Fibroblast of peridontal ligament (primary cell): ENCODE measurements around the gene IPO4.
"Not testable (repeated sequence)": the region's sequence is repeated elsewhere in the genome, so short reads cannot be mapped to it uniquely, and the experiment has no call there.

ENCODE experiments used
- DNase-seq: peaks from one replicate; pipeline ENCODE4 v3.0.0-alpha.2; 2010; ENCODE audit errors: extremely low read depth

IPO4 gene, protein sequence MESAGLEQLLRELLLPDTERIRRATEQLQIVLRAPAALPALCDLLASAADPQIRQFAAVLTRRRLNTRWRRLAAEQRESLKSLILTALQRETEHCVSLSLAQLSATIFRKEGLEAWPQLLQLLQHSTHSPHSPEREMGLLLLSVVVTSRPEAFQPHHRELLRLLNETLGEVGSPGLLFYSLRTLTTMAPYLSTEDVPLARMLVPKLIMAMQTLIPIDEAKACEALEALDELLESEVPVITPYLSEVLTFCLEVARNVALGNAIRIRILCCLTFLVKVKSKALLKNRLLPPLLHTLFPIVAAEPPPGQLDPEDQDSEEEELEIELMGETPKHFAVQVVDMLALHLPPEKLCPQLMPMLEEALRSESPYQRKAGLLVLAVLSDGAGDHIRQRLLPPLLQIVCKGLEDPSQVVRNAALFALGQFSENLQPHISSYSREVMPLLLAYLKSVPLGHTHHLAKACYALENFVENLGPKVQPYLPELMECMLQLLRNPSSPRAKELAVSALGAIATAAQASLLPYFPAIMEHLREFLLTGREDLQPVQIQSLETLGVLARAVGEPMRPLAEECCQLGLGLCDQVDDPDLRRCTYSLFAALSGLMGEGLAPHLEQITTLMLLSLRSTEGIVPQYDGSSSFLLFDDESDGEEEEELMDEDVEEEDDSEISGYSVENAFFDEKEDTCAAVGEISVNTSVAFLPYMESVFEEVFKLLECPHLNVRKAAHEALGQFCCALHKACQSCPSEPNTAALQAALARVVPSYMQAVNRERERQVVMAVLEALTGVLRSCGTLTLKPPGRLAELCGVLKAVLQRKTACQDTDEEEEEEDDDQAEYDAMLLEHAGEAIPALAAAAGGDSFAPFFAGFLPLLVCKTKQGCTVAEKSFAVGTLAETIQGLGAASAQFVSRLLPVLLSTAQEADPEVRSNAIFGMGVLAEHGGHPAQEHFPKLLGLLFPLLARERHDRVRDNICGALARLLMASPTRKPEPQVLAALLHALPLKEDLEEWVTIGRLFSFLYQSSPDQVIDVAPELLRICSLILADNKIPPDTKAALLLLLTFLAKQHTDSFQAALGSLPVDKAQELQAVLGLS

DNA sequence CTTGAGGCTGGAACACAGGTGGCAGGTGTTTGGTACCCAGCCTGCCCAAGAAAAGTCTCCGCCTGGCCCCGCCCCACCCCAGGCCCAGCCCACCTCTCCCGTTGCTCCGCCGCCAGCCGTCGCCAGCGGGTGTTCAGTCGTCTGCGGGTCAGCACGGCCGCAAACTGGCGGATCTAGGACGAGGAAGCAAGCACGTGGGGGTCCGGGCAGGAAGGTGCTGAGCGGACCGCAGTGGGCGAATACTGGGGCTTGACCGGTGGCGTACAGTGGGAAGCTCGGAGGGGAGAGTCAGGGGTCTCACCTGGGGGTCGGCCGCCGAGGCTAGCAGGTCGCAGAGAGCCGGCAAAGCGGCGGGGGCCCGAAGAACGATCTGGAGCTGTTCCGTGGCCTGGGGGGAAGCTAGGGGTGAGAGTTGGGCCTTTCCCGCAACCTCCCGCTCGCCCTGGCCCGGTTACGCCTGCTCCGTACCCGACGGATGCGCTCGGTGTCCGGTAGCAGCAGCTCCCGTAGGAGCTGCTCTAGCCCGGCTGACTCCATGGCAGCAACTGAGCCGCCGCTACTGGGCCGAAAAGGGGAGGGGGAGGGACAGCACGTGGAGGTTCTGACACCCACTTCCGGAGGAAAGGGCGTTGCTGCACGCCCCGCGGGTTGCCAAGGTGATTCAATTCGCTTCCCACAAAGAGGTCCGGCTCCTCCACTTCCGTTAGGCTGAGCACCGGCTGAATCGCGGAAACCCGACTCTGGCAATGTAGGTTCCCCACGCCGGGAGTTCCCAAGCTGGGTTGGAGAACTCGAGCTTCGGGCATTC is at the start of gene IPO4:
Gene IPO4 (minus strand): TSS at position 566 of the 808 bp plus-strand sequence. CDS start 29 bp downstream, at position 537.
- peak; percentile 97 for DNase-seq

DNA sequence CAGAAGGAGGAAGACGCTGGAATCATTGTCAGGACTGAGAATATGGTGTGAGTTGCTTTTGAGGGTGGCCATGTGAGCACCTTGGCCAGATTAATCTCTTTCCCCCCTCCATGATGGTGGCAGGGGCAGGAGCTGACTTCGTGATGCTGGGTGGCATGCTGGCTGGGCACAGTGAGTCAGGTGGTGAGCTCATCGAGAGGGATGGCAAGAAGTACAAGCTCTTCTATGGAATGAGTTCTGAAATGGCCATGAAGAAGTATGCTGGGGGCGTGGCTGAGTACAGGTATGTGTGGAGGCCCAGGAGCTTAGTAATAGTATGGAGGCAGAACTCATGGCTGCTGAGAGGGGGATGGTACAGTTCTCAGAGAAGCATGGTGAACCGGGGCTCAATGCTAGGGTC is 49.5 kb upstream of the IPO4 start:
- no peak for DNase-seq

DNA sequence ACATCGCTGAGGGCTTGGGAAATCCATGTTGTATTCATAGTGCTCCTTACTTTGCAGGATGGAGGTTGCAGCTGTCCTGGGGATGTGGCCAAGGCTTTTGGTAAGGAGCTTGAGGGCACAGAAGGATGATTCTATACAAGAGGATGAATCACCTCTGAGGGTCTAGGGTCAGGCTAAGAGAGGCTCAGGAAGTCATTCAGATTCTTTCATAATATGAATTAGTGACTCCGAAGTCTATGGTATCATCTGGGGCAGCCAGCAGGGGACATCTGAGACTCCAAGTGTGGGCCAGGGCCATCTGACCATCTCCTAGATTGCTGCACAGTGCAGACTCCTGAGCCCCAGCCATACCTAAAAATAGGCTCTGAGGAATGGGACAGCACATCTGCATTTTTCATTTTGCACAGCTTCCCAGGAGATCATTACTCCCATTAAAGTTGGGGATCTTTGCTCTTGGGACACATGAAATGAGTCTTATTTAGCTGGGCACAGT is 48.9 kb upstream of the IPO4 start:
- no peak for DNase-seq

DNA sequence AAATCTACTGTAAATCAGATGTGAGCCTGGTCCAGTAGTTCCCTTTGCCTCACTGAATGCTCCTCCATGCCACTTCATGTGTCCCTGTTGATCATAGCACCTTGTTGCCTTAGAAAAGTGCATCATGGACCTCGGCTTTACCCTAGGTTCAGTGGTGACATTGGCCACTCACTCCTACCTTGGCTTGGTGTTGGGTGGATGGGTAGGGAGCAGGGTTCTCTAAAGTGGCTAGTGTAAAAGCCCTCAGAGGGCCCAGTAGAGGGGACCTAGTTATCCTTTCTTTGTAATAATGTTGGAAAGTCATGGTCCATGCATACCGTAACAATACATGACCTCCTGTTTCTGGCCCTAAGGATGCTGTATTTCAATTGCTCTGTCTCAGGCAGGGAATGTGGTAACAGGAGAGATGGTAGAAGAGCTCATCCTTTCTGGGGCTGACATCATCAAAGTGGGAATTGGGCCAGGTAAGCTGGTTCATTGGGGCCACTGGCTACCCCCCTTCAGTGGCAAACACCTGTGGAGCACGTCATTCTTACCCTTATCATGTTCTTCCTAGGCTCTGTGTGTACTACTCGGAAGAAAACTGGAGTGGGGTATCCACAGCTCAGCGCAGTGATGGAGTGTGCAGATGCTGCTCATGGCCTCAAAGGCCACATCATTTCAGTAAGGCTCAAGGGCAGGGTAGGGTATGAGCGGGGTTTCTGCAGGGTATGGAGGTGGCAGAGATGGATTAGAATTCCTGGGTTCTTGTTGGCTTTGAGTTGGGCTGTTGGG is 48.3 kb upstream of the IPO4 start:
- no peak for DNase-seq

DNA sequence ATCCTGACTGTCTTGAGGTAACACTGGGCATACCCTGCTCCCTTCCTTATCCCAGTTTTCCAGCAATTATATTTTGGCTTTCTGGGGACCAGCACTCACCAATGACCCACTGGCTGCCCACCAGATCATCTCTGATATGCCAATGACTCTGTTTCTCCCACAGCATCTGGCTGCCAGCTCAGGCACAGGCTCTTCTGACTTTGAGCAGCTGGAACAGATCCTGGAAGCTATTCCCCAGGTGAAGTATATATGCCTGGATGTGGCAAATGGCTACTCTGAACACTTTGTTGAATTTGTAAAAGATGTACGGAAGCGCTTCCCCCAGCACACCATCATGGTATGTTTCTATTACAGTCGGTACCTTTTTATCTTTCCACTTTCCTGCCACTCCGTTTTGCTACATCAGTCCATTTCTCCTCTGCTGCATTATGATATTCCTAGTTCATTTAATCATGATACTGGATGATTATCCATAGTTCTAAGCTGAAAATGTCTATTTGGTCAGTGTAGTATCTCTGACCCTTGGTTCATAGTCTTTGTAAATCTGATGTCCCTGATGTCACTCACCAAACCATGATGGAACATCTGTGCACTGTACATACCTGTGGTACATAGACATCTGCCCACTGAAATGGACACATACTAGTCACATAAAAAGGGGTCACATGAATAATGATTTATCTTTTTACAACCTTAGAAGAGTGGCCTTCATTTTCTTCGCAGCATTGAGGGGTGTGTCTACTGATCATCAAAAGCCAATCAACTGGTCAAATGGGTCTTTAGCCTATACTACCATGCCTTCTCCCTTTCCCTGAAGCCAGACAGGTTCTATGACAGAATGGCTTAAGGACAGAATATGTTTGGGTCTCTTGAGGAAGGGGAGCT is 47.4 kb upstream of the IPO4 start:
- DNase-seq: no peak

DNA sequence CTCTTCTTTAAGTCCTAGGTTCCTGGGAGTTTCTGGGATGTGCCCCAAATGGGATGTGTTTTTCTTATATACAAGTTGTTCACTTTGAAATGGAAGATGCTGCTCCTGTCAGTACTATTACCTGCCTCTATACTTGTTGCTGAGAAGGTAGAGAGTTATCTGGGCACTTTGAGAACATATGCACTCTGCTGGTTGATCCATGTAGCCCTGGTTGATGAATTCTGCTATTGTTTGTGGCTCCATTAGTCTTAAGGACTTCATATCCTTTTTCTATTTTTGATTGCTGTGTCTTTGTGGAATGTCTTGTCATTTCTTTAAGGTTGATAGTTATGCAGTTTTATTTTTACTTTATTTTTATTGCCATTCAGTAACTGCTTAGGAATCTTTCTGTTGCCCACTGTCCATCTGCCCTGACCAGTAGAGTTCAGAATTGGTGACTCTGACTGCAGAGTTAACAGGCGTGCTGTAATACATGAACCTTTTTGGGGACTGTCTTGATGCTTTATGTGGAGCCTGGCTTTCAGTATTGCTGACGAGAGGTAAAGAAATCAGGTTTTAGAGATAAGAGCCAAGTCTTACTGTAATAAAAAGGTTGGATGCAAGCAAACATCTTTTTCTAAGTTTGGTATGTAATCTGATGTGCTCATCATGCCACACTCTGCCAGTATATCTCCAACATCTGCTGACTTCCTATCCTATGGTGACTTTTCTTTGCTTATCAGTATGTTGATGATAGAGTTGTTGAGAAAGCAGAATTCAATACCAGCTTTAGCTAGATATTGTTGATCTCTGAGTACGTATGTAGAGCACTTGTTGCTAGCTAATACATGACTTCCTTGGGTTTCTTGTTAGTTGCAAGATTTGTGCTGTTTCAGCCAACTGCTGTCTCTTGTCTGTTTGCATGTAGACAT is 45.7 kb upstream of the IPO4 start:
- DNase-seq: no peak

DNA sequence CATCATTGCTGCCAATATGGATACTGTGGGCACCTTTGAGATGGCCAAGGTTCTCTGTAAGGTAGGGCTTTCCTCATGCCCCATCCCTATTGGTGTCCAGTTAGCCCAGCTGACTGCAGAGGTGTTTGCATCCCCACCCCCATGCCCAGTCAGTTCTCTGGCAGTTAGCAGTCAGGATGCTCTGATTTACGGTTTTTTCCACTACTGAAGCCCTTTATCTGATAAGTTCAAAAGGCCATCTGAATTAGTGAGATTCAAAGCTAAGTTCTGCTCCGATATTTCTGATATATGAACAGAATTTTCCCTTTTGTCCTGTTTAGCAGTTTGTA is 44.9 kb upstream of the IPO4 start:
- no peak for DNase-seq

DNA sequence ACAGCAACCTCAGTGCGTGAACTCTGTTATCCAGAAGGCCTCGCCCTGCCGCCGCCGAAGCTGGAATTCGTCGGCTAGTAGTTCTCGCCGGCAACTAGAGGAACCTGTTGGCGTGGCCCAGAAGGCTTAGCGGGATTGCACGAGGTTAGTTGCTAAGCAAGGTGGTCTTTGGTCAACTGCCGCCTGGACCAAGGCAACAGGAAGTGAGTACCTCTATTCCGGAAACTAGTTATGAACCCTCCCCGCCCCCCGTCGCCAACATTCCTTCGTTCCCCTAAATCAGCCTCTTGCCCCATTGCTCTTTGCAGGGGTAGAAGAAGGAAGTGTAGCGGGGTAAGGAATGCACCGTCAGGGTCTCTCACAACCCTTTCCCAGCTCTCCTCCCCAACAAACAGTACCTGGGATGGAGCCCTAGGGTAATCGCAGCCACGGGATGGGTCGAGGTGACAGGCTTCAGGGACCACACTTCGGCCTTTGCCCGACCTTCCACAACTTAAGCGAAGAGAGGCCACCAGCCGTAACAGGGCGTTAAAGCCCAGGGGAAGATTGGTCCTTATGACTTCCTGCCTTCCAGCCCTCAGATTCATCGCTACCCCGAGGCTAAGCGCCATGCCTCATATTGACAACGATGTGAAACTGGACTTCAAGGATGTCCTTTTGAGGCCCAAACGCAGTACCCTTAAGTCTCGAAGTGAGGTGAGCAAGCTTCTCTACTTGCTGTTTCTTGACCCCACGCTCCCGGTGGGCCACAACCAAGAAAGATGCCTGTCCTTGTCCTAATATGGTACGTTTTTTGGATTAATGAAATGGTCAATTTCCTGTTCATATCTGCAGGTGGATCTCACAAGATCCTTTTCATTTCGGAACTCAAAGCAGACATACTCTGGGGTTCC is 44.3 kb upstream of the IPO4 start, which contains the start of gene GMPR2:
Gene GMPR2 (plus strand): TSS at position 285 of the 893 bp plus-strand sequence. CDS start 325 bp downstream, at position 610.
- DNase-seq: no peak

DNA sequence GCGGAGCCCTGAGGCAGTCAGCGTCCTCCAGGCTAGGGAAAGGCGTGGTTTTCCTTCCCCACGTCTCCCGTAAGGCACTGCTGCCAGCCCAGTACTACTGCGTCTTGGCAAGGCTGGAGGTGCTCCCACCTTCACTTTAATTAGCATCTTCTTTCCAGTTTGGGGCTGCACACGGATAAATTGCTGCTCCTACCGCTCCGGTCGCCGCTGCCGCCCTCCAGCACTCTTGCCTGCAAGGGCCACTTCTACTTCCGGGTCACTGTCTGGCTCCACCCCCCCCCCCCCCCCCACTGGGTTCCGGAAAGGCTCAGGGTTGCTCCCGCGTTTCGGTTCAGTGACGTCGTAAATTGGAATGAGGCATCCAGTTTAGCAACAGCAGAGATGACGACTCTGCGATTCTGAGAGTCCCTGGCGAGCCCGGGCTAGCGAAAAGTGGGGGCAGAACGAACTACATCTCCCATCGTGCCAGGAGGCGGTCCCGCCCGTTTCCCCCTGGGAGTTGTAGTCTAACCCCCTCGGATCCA is 43.6 kb upstream of the IPO4 start, which contains the start of gene NEDD8:
Gene NEDD8 (minus strand): TSS at position 247 of the 524 bp plus-strand sequence. CDS start 100 bp downstream, at position 147.
- peak; percentile 97 for DNase-seq

DNA sequence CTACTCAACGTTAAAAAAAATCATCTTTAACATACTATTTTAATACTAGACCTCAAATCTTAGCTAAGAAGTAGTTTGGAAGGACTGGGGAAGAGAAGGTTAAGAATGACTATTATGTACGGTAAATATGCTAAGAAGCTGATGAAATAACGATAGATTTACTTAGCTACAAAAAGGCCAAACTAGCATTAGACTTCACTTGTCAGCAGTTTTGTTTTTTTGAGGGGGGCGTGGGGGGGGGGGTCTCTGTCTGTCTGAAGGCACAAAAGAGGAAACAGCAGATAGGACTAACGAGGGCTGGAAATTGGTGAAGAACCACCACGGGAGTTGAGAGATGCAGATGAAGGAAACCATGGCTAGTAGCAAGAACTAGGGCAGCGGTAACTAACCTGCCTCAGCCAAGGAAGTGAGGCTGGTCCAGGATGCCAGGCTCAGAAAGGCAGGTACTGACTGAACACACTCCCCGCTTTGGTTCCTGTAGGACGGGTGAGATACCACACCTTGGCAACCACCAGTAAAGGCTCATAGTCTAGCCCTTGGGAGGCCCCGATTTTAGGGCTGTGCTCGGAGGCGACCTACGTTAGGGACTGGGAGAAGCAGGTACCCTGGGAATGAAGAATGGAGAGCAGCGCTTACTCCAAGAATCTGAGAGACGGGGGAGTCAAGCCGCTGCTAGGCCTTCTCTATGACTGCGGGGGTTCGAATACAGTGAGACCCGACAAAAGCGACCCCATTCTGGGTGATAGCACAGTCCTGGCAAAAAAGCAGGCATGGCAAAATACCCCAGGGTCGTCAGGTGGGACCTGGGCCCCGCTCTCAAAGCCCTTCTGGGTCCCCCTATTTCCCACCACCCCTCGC is 42.9 kb upstream of the IPO4 start:
- no peak for DNase-seq

DNA sequence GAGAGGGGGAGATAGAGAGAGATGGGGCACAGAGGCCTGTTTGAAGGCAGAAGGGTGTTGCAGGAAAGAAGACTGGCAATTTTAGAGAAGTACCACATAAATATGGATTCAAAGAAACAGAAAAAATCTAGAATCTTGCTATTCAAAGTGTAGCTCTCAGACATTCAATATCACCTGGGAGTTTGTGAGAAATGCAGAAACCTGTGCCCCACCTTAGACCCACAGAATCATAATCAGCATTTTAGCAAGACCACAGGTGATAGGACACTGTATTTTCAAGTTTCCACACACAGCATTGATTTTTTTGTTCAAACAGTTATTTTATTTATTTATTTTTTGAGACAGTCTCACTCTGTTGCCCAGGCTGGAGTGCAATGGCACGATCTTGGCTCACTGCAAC is 40.3 kb upstream of the IPO4 start:
- DNase-seq: no peak

DNA sequence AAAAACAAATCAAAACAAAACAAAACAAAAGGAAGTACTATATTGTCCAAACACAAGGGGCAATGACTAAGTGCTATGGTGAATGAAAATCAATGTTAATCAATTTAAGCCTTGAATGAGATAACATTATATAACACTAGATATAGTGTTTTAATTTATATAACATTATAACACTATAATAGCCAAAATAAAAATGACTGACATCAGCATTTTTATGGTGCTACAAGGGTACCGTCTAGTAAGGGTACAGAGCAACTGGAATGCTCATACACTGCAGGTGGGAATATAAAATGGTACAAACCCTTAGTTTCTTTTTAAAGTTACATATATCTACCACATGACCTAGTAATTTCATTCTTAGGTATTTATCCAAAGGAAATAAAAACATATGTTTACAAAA is 37.9 kb upstream of the IPO4 start:
- no peak for DNase-seq

DNA sequence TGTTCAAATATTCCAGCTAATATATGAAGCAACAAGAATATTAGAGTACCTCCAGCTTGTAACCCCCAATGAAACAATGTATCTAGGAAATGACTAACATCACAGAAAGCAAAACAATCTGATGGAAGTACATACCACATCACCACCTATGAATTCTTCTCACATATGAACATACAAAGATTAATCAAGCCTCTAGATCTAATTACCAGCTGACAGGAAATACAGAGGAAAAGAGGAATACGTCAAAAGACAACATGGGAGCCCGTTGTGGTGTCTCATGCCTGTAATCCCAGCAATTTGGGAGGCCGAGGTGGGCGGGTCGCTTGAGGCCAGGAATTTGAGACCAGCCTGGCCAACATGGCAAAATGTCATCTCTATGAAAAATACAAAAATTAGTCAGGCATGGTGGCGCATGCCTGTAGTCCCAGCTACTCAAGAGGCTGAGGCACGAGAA is 36.0 kb upstream of the IPO4 start:
- DNase-seq: no peak

DNA sequence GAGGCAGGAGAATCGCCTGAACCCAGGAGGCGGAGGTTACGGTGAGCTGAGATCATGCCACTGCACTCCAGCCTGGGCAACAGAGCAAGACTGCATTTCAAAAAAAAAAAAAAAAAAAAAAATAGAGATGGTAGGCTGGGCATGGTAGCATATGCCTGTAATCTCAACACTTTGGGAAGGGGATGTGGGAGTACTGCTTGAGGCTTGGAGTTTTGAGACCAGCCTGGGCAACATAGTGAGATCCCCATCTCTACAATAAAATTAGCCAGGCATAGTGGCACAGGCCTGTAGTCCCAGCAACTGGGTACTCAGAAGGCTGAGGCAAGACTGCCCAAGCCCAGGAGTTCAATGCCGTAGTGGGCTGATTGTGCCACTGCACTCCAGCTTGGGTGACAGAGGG is 34.4 kb upstream of the IPO4 start:
- not testable (repeated sequence) for DNase-seq

DNA sequence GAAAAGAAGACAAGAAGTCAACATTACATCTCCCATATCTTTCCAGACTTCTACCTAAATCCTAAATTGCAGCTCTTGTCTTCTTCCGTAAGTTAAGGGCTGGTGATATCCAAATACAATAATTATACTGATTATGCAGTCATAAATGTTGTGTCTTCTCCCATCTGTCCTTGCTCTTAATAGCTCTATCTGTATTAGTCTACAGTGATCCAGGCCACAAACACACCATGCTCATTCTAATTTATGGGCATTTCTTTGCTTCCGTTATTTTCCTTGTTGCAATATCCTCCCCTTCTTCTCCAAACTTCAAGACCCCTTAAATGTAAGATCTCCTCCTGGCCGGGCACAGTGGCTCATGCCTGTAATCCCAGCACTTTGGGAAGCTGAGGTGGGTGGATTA is 30.9 kb upstream of the IPO4 start:
- no peak for DNase-seq

DNA sequence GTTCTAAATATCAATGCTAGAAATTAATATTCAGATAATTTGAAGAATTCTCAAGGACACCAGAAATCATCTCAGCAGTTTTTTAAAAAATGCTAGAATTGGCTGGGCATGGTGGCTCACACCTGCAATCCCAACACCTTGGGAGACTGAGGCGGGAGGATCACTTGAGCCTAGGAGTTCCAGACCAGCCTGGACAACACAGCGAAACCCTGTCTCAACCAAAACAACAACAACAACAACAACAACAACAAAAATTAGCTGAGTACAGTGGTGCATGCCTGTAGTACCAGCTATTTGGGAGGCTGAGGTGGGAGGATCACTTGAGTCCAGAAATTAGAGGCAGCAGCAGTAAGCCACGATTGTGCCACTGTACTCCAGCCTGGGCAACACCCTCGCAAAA is 30.5 kb upstream of the IPO4 start:
- no peak for DNase-seq
